D721Med (cell line): Measurements from ENCODE around the gene NR2C2AP.

Source experiments
- DNase-seq: peaks from one replicate; pipeline ENCODE4 v3.0.0; 2011; ENCODE audit warnings: low spot score; ENCODE audit not compliant: insufficient read length
- FAIRE-seq: peaks from 2 replicates; lab custom pipeline; 2011; peaks lifted over from hg19 to GRCh38; lab: Jason Lieb, UNC
- CTCF ChIP-seq: IDR thresholded peaks from 2 replicates; pipeline ENCODE4 v1.5.1; 2012; ENCODE audit warnings: mild to moderate bottlenecking, control low read depth; ENCODE audit not compliant: insufficient read depth; ENCODE audit errors: missing control alignments

NR2C2AP gene

GRCh38 chr19:19160461-19161035 is 42.7 kb downstream of the NR2C2AP start:
- no peak for DNase-seq
- no peak for FAIRE-seq
- TF ChIP-seq CTCF, result no peak

GRCh38 chr19:19159534-19159933 is 43.7 kb downstream of the NR2C2AP start:
- TF ChIP-seq CTCF, result no peak
- FAIRE-seq (no peak), DNase-seq (no peak)

- no peak for DNase-seq
- TF ChIP-seq CTCF, result no peak
- no peak for FAIRE-seq
Measured at GRCh38 chr19:19157808-19158207, 45.4 kb downstream of the NR2C2AP start.

GRCh38 chr19:19155495-19156219 is 47.6 kb downstream of the NR2C2AP start:
- TF ChIP-seq CTCF, result no peak
- no peak for DNase-seq
- FAIRE-seq, result no peak

- FAIRE-seq (no peak), DNase-seq (no peak)
- no peak for TF ChIP-seq CTCF
Measured at GRCh38 chr19:19154768-19155494, 48.3 kb downstream of the NR2C2AP start.

- FAIRE-seq (no peak), DNase-seq (no peak)
- TF ChIP-seq CTCF, result no peak
Measured at GRCh38 chr19:19152668-19153384, 50.4 kb downstream of the NR2C2AP start.
